Fibroblast of skin of abdomen (primary cell): Measurements from ENCODE around the gene USP17L21. TPM values are rescaled to one million over a fixed set of nuclear protein-coding genes. Genes with fewer than 3 reads are reported as not detected.
A peak's percentile ranks its signal among the peaks of the same experiment; 100 is the strongest.
"Not testable (repeated sequence)": the region's sequence is repeated elsewhere in the genome, so short reads cannot be mapped to it uniquely, and the experiment has no call there.

Experiments used
- DNase-seq: peaks from one replicate; pipeline ENCODE4 v3.0.0-alpha.2; 2013
- polyA plus RNA-seq, 2 experiments: library from polyadenylated mRNA; unstranded; fragments of 120-200 nt; gene quantifications; one replicate each; pipeline ENCODE4 v1.2.1, GENCODE V29; 2013; ENCODE audit not compliant: insufficient read length in 2 of 2

The USP17L21 gene
- polyA plus RNA-seq (2013, experiment 1 of 2; ENCODE audit: insufficient read length), result not detected
- polyA plus RNA-seq (2013, experiment 2 of 2; ENCODE audit: insufficient read length), result not detected

- not testable (repeated sequence) for DNase-seq
These were observed at the start of gene USP17L21 for GRCh38 chr4:9262572-9262971. Gene USP17L21 (plus strand): TSS chr4:9262872. CDS start chr4:9262872, 0 bp downstream.

GRCh38 chr4:9214701-9215100 is 48.0 kb upstream of the USP17L21 start:
- DNase-seq, result not testable (repeated sequence)

- DNase-seq, result not testable (repeated sequence)
These were observed 47.6 kb upstream of the USP17L21 start, which contains the start of gene USP17L11 for GRCh38 chr4:9215105-9215504. Gene USP17L11 (plus strand): TSS chr4:9215405. CDS start chr4:9215405, 0 bp downstream.

GRCh38 chr4:9219852-9220251 is 42.8 kb upstream of the USP17L21 start, which contains the start of gene USP17L12:
Gene USP17L12 (plus strand): TSS chr4:9220152. CDS start chr4:9220152, 0 bp downstream.
- DNase-seq, result not testable (repeated sequence)

GRCh38 chr4:9224596-9224995 is 38.1 kb upstream of the USP17L21 start, which contains the start of gene USP17L13:
Gene USP17L13 (plus strand): TSS chr4:9224896. CDS start chr4:9224896, 0 bp downstream.
- not testable (repeated sequence) for DNase-seq

- not testable (repeated sequence) for DNase-seq
These were observed 32.4 kb upstream of the USP17L21 start for GRCh38 chr4:9230249-9230648.

- DNase-seq, result not testable (repeated sequence)
These were observed 28.6 kb upstream of the USP17L21 start, which contains the start of gene USP17L15 for GRCh38 chr4:9234085-9234484. Gene USP17L15 (plus strand): TSS chr4:9234385. CDS start chr4:9234385, 0 bp downstream.

GRCh38 chr4:9238461-9238860 is 24.2 kb upstream of the USP17L21 start:
- DNase-seq, result not testable (repeated sequence)

- not testable (repeated sequence) for DNase-seq
These were observed 19.1 kb upstream of the USP17L21 start, which contains the start of gene USP17L17 for GRCh38 chr4:9243579-9243978. Gene USP17L17 (plus strand): TSS chr4:9243879. CDS start chr4:9243879, 0 bp downstream.

GRCh38 chr4:9247953-9248680 is 14.6 kb upstream of the USP17L21 start, which contains the start of gene USP17L18:
Gene USP17L18 (plus strand): TSS chr4:9248630. CDS start chr4:9248630, 0 bp downstream.
- peak; percentile 0 for DNase-seq

- DNase-seq, result not testable (repeated sequence)
These were observed 9.6 kb upstream of the USP17L21 start, which contains the start of gene USP17L19 for GRCh38 chr4:9253078-9253477. Gene USP17L19 (plus strand): TSS chr4:9253378. CDS start chr4:9253378, 0 bp downstream.

- not testable (repeated sequence) for DNase-seq
These were observed 4.8 kb upstream of the USP17L21 start, which contains the start of gene USP17L20 for GRCh38 chr4:9257824-9258223. Gene USP17L20 (plus strand): TSS chr4:9258124. CDS start chr4:9258124, 0 bp downstream.

- not testable (repeated sequence) for DNase-seq
These were observed 4.6 kb downstream of the USP17L21 start, which contains the start of gene USP17L22 for GRCh38 chr4:9267319-9267718. Gene USP17L22 (plus strand): TSS chr4:9267619. CDS start chr4:9267619, 0 bp downstream.

GRCh38 chr4:9271719-9272118 is 9.0 kb downstream of the USP17L21 start:
- not testable (repeated sequence) for DNase-seq
